SW 1271 (cell line): ENCODE results near the gene VASP.

ENCODE experiments used
- DNase-seq, 2 experiments: peaks; one replicate each; lab custom pipeline; 2025; lab: John Stamatoyannopoulos, UW

The VASP gene

DNA sequence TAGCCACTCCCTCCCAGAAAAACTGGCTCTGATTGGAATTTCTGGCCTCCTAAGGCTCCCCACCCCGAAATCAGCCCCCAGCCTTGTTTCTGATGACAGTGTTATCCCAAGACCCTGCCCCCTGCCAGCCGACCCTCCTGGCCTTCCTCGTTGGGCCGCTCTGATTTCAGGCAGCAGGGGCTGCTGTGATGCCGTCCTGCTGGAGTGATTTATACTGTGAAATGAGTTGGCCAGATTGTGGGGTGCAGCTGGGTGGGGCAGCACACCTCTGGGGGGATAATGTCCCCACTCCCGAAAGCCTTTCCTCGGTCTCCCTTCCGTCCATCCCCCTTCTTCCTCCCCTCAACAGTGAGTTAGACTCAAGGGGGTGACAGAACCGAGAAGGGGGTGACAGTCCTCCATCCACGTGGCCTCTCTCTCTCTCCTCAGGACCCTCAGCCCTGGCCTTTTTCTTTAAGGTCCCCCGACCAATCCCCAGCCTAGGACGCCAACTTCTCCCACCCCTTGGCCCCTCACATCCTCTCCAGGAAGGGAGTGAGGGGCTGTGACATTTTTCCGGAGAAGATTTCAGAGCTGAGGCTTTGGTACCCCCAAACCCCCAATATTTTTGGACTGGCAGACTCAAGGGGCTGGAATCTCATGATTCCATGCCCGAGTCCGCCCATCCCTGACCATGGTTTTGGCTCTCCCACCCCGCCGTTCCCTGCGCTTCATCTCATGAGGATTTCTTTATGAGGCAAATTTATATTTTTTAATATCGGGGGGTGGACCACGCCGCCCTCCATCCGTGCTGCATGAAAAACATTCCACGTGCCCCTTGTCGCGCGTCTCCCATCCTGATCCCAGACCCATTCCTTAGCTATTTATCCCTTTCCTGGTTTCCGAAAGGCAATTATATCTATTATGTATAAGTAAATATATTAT, 33.3 kb upstream of the VASP start:
- no peak for DNase-seq

DNA sequence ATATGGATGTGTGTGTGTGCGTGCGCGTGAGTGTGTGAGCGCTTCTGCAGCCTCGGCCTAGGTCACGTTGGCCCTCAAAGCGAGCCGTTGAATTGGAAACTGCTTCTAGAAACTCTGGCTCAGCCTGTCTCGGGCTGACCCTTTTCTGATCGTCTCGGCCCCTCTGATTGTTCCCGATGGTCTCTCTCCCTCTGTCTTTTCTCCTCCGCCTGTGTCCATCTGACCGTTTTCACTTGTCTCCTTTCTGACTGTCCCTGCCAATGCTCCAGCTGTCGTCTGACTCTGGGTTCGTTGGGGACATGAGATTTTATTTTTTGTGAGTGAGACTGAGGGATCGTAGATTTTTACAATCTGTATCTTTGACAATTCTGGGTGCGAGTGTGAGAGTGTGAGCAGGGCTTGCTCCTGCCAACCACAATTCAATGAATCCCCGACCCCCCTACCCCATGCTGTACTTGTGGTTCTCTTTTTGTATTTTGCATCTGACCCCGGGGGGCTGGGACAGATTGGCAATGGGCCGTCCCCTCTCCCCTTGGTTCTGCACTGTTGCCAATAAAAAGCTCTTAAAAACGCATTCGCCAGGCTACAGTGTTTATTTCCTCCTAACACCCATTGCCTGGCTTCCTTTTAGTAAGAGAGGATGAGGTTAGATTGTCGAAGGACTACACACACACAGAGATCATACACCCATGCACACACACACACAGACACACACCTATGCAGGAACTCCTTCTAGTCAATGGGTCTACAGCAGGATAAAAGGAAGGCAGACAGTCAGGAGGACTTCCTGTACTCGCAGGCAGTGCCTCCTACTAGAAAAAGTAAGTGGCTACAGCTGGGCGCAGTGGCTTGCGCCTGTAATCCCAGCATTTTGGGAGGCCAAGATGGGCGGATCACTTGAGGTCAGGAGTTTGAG, 32.4 kb upstream of the VASP start:
- no peak for DNase-seq

DNA sequence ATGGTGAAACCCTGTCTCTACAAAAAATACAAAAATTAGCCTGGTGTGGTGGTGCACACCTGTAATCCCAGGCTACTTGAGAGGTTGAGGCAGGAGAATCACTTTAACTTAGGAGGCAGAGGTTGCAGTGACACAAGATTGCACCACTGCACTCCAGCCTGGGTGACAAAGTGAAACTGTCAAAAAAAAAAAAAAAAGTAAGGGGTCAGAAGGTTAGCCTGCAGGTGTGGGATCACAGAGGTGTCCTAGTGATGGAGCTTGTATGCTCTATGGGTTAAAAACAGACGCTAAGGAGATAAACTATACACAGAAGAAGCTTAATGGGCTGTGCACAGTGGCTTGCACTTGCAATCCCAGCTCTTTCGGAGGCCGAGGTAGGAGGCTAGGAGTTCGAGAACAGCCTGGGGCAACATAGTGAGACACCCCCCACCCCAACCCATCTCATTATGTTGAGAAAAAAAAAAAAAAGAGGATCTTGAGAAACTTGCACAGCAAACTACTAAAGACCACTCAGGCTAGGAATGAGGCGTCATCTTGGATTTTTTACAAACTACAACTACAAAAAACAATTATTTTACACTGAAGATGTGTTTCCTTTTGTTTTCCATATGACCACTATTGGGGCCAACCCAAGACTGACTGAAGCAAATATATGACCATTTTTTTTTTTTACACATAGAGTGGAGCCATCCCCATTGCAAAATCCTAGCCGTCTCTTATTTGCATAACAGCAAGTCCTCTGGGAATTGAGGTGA, 31.6 kb upstream of the VASP start:
- DNase-seq = no peak

DNA sequence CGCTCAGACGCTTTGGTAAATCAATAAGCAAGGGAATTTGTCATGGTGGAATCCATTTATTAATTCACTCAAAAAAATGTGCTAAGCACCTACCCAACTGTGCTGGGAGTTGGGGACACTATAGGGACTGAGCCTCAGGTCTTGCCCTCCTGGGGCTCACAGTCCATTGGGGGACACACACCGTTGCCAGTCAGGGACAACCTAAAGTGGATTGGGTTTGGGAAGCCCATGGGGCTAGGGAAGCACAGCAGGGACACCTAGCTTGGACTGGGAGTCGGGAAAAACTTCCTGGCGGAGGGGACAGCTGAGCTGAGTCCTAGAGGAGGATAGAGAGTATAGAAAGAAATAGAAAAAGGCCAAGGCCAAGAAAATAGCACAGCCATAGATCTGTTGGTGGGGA, 31.0 kb upstream of the VASP start:
- no peak for DNase-seq

DNA sequence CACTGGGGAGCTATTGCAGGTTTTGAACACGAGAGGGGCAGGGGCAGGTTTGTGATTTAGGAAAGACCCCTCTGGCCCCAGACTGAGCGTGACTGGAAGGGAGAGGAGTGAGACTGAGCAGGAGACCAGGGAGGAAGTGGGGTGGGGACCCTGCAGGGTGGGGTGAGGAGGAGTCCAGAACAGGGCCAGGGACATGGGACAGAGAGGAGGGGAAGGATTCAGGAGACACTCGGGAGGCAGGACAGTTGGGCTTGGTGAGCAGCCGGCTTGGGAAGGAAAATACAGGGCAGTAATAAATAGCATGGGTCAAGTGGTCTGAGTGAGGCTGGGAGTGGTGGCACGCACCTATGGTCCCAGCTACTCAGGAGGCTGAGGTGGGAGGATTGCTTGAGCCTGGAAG, 30.1 kb upstream of the VASP start:
- no peak for DNase-seq

DNA sequence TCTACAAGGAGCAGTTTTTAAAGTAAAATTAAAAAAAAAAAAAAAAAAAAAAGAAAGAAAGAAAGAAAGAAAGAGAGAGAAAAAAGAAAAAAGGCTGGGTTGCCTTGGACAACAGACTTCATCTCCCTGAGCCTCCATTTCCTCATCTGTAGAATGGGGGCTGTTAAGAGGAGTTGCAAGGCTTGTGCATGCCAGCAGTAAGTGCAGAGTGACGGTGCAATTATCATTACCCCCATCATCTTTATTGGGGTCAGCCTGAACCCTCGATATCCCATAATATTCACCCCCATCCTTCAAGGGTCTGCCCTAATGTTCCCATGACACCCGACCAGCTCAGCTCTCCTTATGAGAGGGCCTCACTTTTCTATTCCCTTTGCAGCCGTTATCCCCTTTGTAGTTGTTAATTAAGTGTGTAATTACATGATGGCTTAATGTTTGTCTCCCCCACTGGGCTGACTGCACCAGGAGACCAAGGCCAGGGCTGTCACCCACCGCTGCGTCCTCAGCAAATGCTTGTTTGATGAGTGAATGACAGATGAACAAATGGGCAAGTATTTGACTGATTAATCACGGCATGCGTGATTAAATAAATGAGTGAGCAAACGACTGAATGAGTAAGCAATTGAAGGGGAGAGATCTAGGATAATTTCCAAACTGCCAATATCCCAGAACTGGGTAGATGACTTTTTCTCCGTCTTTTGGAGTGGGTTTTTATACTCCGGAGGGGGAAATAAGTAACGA, 29.4 kb upstream of the VASP start:
- no peak for DNase-seq

DNA sequence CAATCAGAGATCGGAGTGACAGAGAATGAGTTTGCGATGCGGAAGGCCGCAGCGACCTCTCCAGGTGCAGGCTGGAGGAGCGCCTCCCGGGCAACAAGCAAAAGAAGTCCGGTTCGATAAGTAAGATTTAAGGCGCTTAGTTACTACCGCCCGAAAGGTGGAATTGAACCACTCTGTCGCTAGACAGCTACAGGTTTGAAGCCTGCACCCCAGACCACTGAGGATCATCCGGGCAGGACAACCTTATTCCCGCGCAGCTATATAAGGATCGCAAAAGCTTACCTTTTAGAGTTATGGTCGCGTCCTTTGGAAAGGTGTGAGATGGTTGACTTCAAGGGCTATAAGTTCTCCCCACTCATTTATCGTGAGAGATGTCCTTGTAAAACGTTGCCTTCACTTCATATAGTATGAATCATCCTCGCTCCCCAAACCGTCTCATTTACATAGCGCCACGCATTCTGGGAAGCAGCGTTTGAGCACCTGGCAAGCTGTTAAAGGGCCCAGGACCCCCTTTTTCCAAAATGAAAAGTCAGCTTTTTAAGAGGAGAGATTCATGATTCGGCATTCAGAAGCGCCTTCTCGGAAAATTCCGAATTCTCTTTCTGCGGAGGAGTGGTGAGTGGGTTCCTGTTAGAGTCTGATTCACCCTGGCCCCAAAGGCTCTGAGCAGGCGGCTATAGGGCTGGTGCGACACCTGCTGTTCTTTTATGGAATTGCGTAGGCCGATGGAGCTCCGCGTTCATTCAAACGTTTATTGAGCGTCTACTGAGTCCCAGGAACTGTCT, 28.6 kb upstream of the VASP start:
- peak; percentile 50 to 88 for DNase-seq

DNA sequence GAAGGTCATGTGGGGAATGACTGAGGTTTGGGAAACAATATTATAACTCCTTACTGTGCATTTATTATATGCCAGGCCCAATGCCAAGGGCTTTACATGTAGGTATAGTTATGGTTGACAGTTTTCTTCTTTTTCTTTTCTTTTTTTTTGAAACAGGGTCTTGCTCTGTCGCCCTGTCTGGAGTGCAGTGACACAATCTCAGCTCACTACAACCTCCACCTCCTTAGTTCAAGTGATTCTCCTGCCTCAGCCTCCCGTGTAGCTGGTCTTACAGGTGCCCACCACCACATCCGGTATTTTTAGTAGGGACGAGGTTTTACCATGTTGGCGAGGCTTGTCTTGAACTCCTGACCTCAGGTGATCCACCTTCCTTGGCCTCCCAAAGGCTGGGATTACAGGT, 24.2 kb upstream of the VASP start:
- DNase-seq = no peak

DNA sequence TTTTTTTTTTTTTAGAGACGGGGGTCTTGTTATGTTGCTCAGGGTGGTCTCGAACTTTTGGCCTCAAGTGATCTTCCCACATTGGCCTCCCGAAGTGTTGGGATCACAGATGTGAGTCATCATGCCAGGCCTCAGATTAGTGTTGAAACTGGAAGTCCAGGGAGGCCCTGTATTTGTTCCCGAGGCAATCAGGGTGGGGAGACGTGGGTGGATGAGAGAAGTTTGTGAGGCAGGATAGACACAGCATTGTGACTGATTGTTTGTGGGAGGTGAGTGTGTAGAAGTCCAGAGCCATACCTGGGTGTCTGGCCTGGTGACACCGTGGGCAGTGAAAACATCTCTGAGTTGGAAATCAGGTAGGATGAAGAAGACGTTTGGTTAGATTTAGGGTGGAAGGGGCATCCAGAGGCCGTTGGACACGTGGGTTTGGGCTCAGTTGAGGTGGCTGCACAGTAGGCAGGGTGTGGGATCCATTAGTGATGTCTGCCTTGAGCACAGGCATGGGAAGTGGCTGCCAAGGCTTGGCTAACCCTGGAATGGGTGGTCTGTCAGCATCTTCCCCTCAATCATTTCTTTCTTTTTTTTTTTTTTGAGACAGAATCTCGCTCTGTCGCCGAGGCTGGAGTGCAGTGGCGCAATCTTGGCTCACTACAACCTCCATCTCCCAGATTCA, 22.9 kb upstream of the VASP start:
- DNase-seq = no peak

DNA sequence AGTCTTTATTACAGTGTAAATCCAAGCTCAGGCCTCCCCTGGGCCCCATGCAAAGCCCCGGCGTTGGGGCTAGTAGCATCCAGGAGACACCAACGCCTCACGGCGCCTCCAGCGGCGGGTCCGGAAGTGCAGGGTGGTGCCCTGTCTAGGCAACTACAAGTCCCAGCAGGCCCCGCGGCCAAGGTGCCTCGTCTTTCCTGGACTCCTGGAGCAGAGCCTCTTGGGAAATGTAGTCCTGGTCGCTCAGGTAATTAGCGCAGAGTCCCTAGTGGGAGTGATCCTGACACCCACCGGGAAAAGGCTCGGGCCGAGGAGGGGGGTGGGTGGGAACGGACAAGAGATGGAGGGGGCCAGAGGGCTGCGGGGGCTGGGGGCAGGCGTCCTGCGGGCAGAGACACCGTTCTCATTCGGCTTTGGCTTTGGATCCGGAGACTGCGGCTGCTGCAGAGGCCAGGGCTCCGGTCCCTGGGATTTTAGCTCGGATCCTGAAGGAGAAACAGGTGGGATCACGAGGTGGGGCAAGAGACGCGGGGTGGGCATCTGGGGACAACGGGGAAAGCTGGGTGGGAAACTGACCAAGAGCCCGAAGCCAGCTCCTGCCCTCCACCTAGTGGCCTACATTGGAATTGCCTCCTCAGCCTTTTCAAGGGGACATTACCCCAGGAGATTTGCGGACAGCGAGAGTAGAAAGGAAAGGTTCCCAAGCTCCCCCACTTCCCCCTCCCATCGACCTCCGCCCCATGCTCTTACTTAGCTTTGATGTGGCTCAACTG, 21.8 kb upstream of the VASP start:
- DNase-seq = peak; percentile 80 to 90

DNA sequence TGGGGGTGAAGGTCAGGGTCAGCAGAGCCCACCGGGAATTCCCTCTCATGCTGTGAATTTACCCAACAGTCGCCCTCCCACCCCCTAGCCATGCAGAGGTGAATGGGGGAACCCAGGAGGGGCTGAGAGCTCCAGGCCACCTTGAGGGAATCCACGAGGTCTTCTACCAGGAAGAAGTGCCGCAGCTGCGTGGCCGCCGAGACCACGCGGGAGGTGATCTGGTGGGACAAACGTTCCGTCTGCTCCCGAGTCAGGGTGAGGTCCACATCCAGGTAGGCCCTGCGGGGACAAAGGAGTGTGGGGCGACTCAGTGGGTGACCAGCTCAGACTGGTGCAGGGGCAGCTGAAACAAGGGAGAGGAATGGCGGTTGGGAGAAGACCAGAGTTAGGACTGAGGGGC, 18.6 kb upstream of the VASP start:
- DNase-seq = no peak

DNA sequence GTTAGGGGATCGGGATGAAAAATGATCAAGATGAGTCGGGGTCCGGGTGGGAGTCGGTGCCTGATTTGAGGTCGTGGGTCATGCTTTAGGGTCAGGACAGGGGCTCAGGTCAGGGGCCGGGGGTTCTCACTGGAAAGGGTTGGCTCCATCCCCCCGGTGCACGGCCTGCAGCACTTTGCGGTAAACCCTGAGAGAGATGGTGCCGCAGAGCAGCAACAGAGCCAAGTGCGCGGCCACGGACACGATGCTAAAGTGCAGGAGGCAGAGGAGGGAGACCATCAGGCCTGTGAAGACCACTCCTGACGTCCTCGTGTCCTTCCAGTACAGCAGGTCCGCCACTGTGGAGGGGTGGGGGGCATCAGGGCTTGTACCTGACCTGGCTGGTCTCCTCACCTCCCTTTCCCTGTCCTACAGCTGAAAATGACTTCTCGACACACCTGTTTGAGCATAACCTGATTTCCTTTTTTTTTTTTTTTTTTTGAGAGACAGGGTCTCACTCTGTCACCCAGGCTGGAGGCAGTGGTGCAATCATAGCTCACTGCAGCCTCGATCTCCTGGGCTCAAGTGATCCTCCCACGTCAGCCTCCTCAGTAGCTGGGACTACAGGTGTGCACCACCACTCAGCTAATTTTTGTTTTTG, 17.9 kb upstream of the VASP start:
- no peak for DNase-seq

DNA sequence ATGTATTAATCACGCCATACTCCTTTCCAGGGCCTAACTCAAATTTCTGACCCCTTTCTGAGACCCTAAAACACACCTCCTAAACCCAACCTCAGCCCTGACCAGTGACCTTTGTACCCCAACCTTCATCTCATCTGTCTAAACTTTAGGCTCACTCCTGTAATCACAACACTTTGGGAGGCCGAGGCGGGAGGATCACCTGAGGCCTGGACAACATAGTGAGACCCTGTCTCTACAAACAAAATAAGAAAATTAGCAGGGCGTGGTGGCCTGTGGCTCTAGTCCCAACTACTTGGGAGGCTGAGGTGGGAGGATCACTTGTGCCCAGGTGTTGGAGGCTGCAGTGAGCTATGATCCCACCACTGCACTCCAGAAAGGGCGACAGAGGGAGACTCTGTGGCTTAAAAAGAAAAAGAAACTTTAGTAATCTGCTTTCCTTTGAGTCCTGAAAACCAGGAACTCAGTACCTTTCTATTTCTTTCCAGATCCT, 15.1 kb upstream of the VASP start:
- no peak for DNase-seq

DNA sequence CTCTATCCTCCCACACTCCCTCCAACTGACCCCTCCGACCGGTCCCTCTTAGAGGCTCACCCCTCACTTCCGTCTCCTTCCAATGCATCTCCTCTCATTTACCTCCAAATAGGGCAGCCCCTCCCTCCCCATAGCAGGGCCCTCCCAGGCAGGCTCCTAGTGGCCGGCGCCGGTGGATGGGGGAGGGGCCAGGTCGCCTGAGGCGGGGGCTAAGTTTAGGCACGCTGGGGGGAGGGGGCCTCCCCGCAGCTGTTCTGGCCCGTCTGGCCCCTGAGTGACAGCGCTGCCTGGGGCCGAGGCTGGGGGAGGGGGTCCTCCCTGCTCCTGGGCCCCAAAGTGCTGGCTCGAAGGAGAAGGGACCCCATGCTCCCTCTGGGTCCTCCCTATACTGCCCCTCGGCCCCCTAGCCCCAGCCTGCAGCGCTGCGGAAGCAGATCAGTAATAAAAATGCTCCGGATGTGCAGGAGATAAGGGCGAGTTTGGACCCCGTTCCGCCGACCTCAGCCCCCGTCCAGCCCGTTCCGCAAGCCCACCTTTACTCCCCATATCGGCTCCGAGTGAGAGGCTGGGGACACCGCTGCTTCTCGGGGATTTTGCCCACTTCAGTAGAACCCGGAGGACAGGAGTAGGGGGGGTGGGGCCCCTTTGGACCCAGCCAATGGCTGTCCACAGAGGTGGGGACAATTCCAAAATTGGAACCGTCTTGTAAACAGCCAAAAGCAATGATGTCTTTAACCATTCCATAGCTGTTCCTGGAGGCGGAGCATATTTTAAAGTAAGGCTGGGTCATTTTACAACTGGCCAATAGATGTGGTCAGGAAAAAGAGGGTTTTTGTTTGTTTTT, 14.4 kb upstream of the VASP start:
- peak; percentile 51 to 70 for DNase-seq

DNA sequence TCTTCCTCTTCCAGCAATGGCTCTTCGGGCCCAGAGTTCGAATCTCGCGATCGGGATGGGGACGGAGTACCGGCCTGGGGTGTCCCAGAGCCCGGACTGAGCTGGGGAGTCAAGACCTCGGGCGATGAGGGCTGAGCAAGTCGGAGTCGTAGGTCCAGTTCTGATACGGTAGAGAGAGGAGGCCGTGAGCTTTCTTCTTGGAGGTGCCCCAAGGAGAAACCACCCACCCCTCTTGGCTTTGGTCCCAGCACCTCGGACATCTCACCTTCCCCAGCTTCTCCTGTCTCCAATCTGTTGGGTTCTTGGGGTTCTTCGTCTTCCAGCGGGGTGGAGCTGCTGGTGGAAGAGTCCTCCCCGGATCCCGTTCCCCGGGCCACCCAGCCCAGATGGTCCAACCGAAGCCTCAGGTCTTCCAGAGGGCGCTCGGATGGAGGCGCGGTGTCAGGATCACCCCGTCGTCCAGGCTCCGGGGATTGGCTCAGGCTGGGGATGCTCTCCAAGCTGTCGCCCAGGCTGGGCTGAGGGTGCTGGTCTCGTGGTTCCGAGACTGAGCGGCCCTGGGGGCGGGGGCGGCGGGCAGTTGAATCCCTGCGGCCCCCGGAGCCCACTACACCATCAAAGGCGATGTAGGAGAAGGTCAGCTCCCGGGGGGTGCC, 12.9 kb upstream of the VASP start:
- DNase-seq = no peak

DNA sequence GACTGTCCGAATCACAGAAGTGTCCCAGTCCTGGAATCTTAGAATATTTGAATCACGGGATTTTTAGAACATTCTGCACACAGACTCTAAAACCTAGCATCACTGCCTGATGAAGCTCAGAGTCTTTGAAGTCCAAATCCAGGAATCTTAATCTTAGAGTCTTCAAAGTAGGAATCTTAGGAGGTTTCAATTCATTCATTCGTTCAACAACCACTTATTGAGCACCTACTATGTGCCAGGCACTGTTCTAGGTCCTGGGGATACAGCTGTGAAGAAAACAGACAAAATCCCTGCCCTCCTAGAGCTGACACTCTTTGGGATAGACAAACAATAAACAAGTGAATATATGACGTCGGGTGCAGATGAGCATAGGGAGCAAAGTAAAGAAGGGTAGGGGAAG, 12.1 kb upstream of the VASP start:
- no peak for DNase-seq

DNA sequence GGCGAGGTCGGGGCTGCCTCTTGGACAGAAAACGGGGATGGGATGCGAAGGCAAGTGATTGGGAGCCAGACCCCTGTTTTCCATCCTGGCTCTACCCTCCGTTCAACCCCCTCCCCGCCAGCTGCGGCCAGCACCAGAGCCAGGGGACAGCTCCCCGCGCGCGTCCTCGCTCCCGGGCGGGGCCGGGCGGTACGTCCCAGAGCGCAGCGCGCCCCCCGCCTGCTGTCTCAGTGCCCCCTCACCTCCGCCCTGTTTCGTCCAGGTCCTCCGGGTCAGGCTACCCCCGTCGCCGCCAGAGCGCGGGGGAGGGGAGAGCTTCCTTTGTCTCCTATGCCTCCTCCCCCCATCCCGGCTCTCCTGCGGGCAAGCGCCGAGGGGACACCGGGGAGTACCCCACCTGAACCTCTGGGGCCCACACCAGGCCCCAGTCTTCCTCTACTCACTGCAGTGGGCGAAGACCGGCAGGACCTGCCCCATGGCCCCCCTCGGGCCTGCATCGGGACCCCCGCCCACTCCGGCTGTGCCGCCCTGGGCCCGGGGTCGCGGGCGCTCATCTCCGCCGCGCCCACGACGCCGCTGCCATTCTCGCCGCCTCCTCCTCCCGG, 10.8 kb upstream of the VASP start:
- no peak for DNase-seq
